ENCODE results near the gene ZBTB42. TPM values are rescaled to one million over a fixed set of nuclear protein-coding genes. Genes with fewer than 3 reads are reported as not detected.

Gene ZBTB42
- polyA plus RNA-seq, 3 donors: 0.49 to 1.0 (median 0.68) TPM

DNA sequence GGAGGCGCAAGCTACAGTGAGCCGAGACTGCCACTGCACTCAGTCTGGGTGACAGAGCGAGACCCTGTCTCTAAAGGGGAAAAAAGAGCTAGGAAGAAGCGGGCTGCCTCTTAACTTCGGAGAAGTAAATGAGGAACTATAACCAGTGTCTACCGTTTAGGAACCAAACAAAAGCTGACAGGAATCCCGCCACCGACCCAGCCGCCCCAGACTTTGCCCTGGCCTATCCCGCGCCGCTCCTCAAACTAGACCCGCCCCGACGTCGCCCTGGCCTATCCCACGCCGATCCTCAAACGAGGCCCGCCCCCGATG, 48.5 kb upstream of the ZBTB42 start:
- Histone ChIP-seq H3K36me3 (replicated peaks in 1 of 2; ENCODE audit: control insufficient read depth in 1 of 2, insufficient read depth in 2 of 2, low read length in 2 of 2) (peaks cover 17 to 27% of the 10 kb centered on the region in 2 donors), H3K27ac (ENCODE audit: low read depth in 1 of 2, low read length in 2 of 2) (peak overlapping the region; percentile 83 to 95), H3K79me2 (ENCODE audit: insufficient read depth, low read length) (peaks cover 44% of the 10 kb centered on the region), H3K4me3 (replicated peaks in 1 of 3; ENCODE audit: low read depth in 2 of 3, low read length in 3 of 3) (peak overlapping the region; percentile 25 to 91 (median 63)), H3K9ac (ENCODE audit: insufficient read depth, low read length, poor library complexity, severe bottlenecking) (peak overlapping the region; percentile 99), H3K4me1 (ENCODE audit: control insufficient read depth in 1 of 2, insufficient read depth in 2 of 2, low read length in 2 of 2) (peaks cover 19 to 40% of the 10 kb centered on the region in 2 donors), H3K27me3 (ENCODE audit: control insufficient read depth in 2 of 2, insufficient read depth in 2 of 2, low read length in 2 of 2) (no peaks in the 10 kb centered on the region), H2AFZ (ENCODE audit: insufficient read depth, low read depth, low read length, poor library complexity, severe bottlenecking) (peak overlapping the region; percentile 93), H3K4me2 (replicated peaks; ENCODE audit: extremely low read depth, low read length, poor library complexity, severe bottlenecking) (peak overlapping the region; percentile 87), H3K9me3 (replicated peaks in 1 of 2; ENCODE audit: control insufficient read depth in 1 of 2, insufficient read depth in 1 of 2, low read length in 2 of 2) (no peaks in the 10 kb centered on the region), H4K20me1 (ENCODE audit: insufficient read depth, low read length) (peaks cover 26% of the 10 kb centered on the region)
- peak in 1 of 3 donors; percentile 98 for DNase-seq
- Mint-ChIP-seq H3K27me3 (ENCODE audit: low read depth in 3 of 3) (no peaks in the 10 kb centered on the region), H3K27ac (peak overlapping the region; percentile 85 to 97 (median 93)), H3K9me3 (peaks cover 0 to 8% (median 2%) of the 10 kb centered on the region in 7 donors), H3K4me3 (peak overlapping the region; percentile 83 to 89), H3K4me1 (peaks cover 27% of the 10 kb centered on the region), H3K36me3 (peaks cover 14 to 21% of the 10 kb centered on the region in 2 donors)
- 0% methylated on average over 21 of the region's 21 CpGs for WGBS (ENCODE audit: insufficient coverage)
- TF ChIP-seq CTCF (IDR thresholded peaks at IDR 0.05): no peak
- intact Hi-C loops (cut with micrococcal nuclease): loop anchor here in 1 of 2 donors (5.0 kb wide), 1 partner anchor 740 kb away; the partner anchor contains the start of gene TEDC1

GRCh38 chr14:104752735-104753527, 48.0 kb upstream of the ZBTB42 start, which contains the start of gene SIVA1:
TSS of gene SIVA1 (plus strand) at chr14:104753147. CDS start at chr14:104753202, 55 bp downstream.
- Mint-ChIP-seq H3K4me3 (peak within 1 kb of the TSS; percentile 83 to 90), H3K36me3 (peaks cover 19 to 27% of the 10 kb centered on the region in 2 donors), H3K27me3 (ENCODE audit: low read depth in 3 of 3) (no peaks in the 10 kb centered on the region), H3K4me1 (peaks cover 25% of the 10 kb centered on the region), H3K27ac (peak within 1 kb of the TSS; percentile 85 to 97 (median 93)), H3K9me3 (peaks cover 0 to 8% (median 2%) of the 10 kb centered on the region in 7 donors)
- peak; percentile 97 to 100 (median 100) for DNase-seq
- peaks cover 20 to 32% of the 10 kb centered on the region in 2 donors for H3K36me3 ChIP-seq (replicated peaks in 1 of 2; ENCODE audit: control insufficient read depth in 1 of 2, insufficient read depth in 2 of 2, low read length in 2 of 2)
- no peaks in the 10 kb centered on the region for H3K9me3 ChIP-seq (replicated peaks in 1 of 2; ENCODE audit: control insufficient read depth in 1 of 2, insufficient read depth in 1 of 2, low read length in 2 of 2)
- H3K4me3 ChIP-seq (replicated peaks in 1 of 3; ENCODE audit: low read depth in 2 of 3, low read length in 3 of 3): peak within 1 kb of the TSS; percentile 64 to 91 (median 88)
- peaks cover 19 to 37% of the 10 kb centered on the region in 2 donors for H3K4me1 ChIP-seq (ENCODE audit: control insufficient read depth in 1 of 2, insufficient read depth in 2 of 2, low read length in 2 of 2)
- no peaks in the 10 kb centered on the region for H3K27me3 ChIP-seq (ENCODE audit: control insufficient read depth in 2 of 2, insufficient read depth in 2 of 2, low read length in 2 of 2)
- H3K79me2 ChIP-seq (ENCODE audit: insufficient read depth, low read length): peaks cover 44% of the 10 kb centered on the region
- peak within 1 kb of the TSS; percentile 83 to 95 for H3K27ac ChIP-seq (ENCODE audit: low read depth in 1 of 2, low read length in 2 of 2)
- under 1% methylated on average over 89 of the region's 95 CpGs for WGBS (ENCODE audit: insufficient coverage)
- intact Hi-C loops (cut with micrococcal nuclease): loop anchor here in 1 of 2 donors (5.0 kb wide), 1 partner anchor 739 kb away; the partner anchor contains the start of gene TEDC1
- H3K4me2 ChIP-seq (replicated peaks; ENCODE audit: extremely low read depth, low read length, poor library complexity, severe bottlenecking): peak within 1 kb of the TSS; percentile 87
- peaks cover 31% of the 10 kb centered on the region for H4K20me1 ChIP-seq (ENCODE audit: insufficient read depth, low read length)
- no peak for TF ChIP-seq CTCF (IDR thresholded peaks at IDR 0.05)
- H3K9ac ChIP-seq (ENCODE audit: insufficient read depth, low read length, poor library complexity, severe bottlenecking): peak within 1 kb of the TSS; percentile 99
- H2AFZ ChIP-seq (ENCODE audit: insufficient read depth, low read depth, low read length, poor library complexity, severe bottlenecking): peak within 1 kb of the TSS; percentile 93

Measured in CD14-positive monocyte (primary cell).